ENCODE results near the gene GPSM1. TPM values are rescaled to one million over a fixed set of nuclear protein-coding genes. Genes with fewer than 3 reads are reported as not detected.
"Not testable (repeated sequence)": the region's sequence is repeated elsewhere in the genome, so short reads cannot be mapped to it uniquely, and the experiment has no call there.

GPSM1 gene
- total and polyA plus RNA-seq, 5 experiments from 2014 or later, result 0.50 to 11.6 (median 0.98) TPM

GRCh38 chr9:136351868-136352267 lies 24.5 kb downstream of the GPSM1 start:
- DNase-seq, H3K27ac Mint-ChIP-seq, H3K27me3 Mint-ChIP-seq, H3K4me3 Mint-ChIP-seq, H3K4me1 Mint-ChIP-seq, H3K36me3 Mint-ChIP-seq, H3K9me3 Mint-ChIP-seq, POLR2A ChIA-PET: not testable (repeated sequence)
- ATAC-seq, result peak in 1 of 2 donors; percentile 28

- no peaks in the 10 kb centered on the region for H3K27me3 Mint-ChIP-seq
- no peaks in the 10 kb centered on the region for H3K4me1 Mint-ChIP-seq
- H3K9me3 Mint-ChIP-seq, result no peaks in the 10 kb centered on the region
- ATAC-seq, result no peak
- no peak overlapping the region for H3K4me3 Mint-ChIP-seq
- no peaks in the 10 kb centered on the region for H3K36me3 Mint-ChIP-seq
- POLR2A ChIA-PET, result no interaction called here
- peak overlapping the region in 1 of 10 donors; percentile 31 for H3K27ac Mint-ChIP-seq
- no peak for DNase-seq
Measured at GRCh38 chr9:136352682-136353081, 25.3 kb downstream of the GPSM1 start.

GRCh38 chr9:136353088-136353487 lies 25.7 kb downstream of the GPSM1 start:
- Mint-ChIP-seq H3K36me3 (no peaks in the 10 kb centered on the region), H3K27me3 (no peaks in the 10 kb centered on the region), H3K4me3 (no peak overlapping the region), H3K27ac (peak overlapping the region in 1 of 10 donors; percentile 31), H3K9me3 (no peaks in the 10 kb centered on the region), H3K4me1 (no peaks in the 10 kb centered on the region)
- DNase-seq (no peak), ATAC-seq (no peak)
- POLR2A ChIA-PET, result no interaction called here

GRCh38 chr9:136353757-136354488 lies 26.6 kb downstream of the GPSM1 start:
- H3K27ac Mint-ChIP-seq, result no peak overlapping the region
- no peak for ATAC-seq
- DNase-seq, result no peak
- no peaks in the 10 kb centered on the region for H3K4me1 Mint-ChIP-seq
- H3K9me3 Mint-ChIP-seq, result no peaks in the 10 kb centered on the region
- no peaks in the 10 kb centered on the region for H3K27me3 Mint-ChIP-seq
- H3K36me3 Mint-ChIP-seq, result no peaks in the 10 kb centered on the region
- no peak overlapping the region for H3K4me3 Mint-ChIP-seq
- POLR2A ChIA-PET, result no interaction called here

- POLR2A ChIA-PET, result no interaction called here
- no peak overlapping the region for H3K27ac Mint-ChIP-seq
- DNase-seq (no peak), ATAC-seq (no peak)
- no peaks in the 10 kb centered on the region for H3K27me3 Mint-ChIP-seq
- H3K36me3 Mint-ChIP-seq, result no peaks in the 10 kb centered on the region
- H3K4me1 Mint-ChIP-seq, result no peaks in the 10 kb centered on the region
- H3K9me3 Mint-ChIP-seq, result no peaks in the 10 kb centered on the region
- no peak overlapping the region for H3K4me3 Mint-ChIP-seq
Measured at GRCh38 chr9:136354592-136355085, 27.3 kb downstream of the GPSM1 start.

- DNase-seq (no peak), ATAC-seq (no peak)
- Mint-ChIP-seq H3K9me3 (no peaks in the 10 kb centered on the region), H3K27me3 (no peaks in the 10 kb centered on the region), H3K36me3 (no peaks in the 10 kb centered on the region), H3K27ac (no peak overlapping the region), H3K4me1 (no peaks in the 10 kb centered on the region), H3K4me3 (no peak overlapping the region)
- POLR2A ChIA-PET, result no interaction called here
Measured at GRCh38 chr9:136355616-136356557, 28.5 kb downstream of the GPSM1 start.

GRCh38 chr9:136357202-136357725 lies 29.9 kb downstream of the GPSM1 start:
- H3K4me3 Mint-ChIP-seq, result no peak overlapping the region
- POLR2A ChIA-PET, result no interaction called here

GRCh38 chr9:136358016-136358415 lies 30.7 kb downstream of the GPSM1 start:
- Mint-ChIP-seq H3K27me3 (no peaks in the 10 kb centered on the region), H3K36me3 (no peaks in the 10 kb centered on the region), H3K4me3 (no peak overlapping the region), H3K9me3 (no peaks in the 10 kb centered on the region), H3K4me1 (peaks cover 0 to 6% (median 3%) of the 10 kb centered on the region in 4 donors), H3K27ac (no peak overlapping the region)
- POLR2A ChIA-PET, result no interaction called here
- DNase-seq (no peak), ATAC-seq (no peak)

More at GRCh38 chr9:136357202-136357725, 29.9 kb downstream of the GPSM1 start:
- Mint-ChIP-seq H3K4me1 (no peaks in the 10 kb centered on the region), H3K27ac (no peak overlapping the region), H3K27me3 (no peaks in the 10 kb centered on the region), H3K9me3 (no peaks in the 10 kb centered on the region), H3K36me3 (no peaks in the 10 kb centered on the region)
- DNase-seq (no peak), ATAC-seq (no peak)

- ATAC-seq, result no peak
- POLR2A ChIA-PET, result no interaction called here
- no peak for DNase-seq
- H3K4me3 Mint-ChIP-seq, result no peak overlapping the region
- H3K4me1 Mint-ChIP-seq, result peaks cover 0 to 6% (median 3%) of the 10 kb centered on the region in 4 donors
- H3K36me3 Mint-ChIP-seq, result no peaks in the 10 kb centered on the region
- no peaks in the 10 kb centered on the region for H3K27me3 Mint-ChIP-seq
- H3K9me3 Mint-ChIP-seq, result no peaks in the 10 kb centered on the region
- no peak overlapping the region for H3K27ac Mint-ChIP-seq
Measured at GRCh38 chr9:136358888-136359287, 31.5 kb downstream of the GPSM1 start.

- no peaks in the 10 kb centered on the region for H3K36me3 Mint-ChIP-seq
Measured at GRCh38 chr9:136359774-136360718, 32.7 kb downstream of the GPSM1 start.

GRCh38 chr9:136361047-136361753 lies 33.9 kb downstream of the GPSM1 start:
- no peaks in the 10 kb centered on the region for H3K27me3 Mint-ChIP-seq
- POLR2A ChIA-PET, result no interaction called here
- peaks cover 0 to 6% (median 3%) of the 10 kb centered on the region in 4 donors for H3K4me1 Mint-ChIP-seq
- DNase-seq (no peak), ATAC-seq (no peak)
- peaks cover 0 to 2% (median 0%) of the 10 kb centered on the region in 3 donors for H3K36me3 Mint-ChIP-seq
- peak overlapping the region in 1 of 10 donors; percentile 30 for H3K4me3 Mint-ChIP-seq
- H3K27ac Mint-ChIP-seq, result no peak overlapping the region
- no peaks in the 10 kb centered on the region for H3K9me3 Mint-ChIP-seq

More at GRCh38 chr9:136359774-136360718, 32.7 kb downstream of the GPSM1 start:
- no peaks in the 10 kb centered on the region for H3K9me3 Mint-ChIP-seq
- DNase-seq (no peak), ATAC-seq (no peak)
- no peaks in the 10 kb centered on the region for H3K27me3 Mint-ChIP-seq
- H3K4me1 Mint-ChIP-seq, result peaks cover 0 to 6% (median 3%) of the 10 kb centered on the region in 4 donors
- POLR2A ChIA-PET, result no interaction called here
- no peak overlapping the region for H3K4me3 Mint-ChIP-seq
- no peak overlapping the region for H3K27ac Mint-ChIP-seq

Measured in naive thymus-derived CD8-positive, alpha-beta T cell (primary cell).